Umbilical cord (tissue), 2 donors: Measurements from ENCODE around the gene CCM2. TPM values are rescaled to one million over a fixed set of nuclear protein-coding genes. Genes with fewer than 3 reads are reported as not detected.

ENCODE experiments used
- DNase-seq: peaks from one replicate; pipeline ENCODE4 v3.0.0-alpha.2; 2015; ENCODE audit warnings: low spot score
- total RNA-seq: library from RNA; depleted of rRNA; stranded (reverse); fragments of >200 nt; gene quantifications from one replicate; pipeline ENCODE4 v1.2.3, GENCODE V29; 2014; ENCODE audit warnings: low replicate concordance; ENCODE audit not compliant: insufficient read depth

Gene CCM2
- total RNA-seq, 1 donor from 2014 or later: 21.4 TPM

DNA sequence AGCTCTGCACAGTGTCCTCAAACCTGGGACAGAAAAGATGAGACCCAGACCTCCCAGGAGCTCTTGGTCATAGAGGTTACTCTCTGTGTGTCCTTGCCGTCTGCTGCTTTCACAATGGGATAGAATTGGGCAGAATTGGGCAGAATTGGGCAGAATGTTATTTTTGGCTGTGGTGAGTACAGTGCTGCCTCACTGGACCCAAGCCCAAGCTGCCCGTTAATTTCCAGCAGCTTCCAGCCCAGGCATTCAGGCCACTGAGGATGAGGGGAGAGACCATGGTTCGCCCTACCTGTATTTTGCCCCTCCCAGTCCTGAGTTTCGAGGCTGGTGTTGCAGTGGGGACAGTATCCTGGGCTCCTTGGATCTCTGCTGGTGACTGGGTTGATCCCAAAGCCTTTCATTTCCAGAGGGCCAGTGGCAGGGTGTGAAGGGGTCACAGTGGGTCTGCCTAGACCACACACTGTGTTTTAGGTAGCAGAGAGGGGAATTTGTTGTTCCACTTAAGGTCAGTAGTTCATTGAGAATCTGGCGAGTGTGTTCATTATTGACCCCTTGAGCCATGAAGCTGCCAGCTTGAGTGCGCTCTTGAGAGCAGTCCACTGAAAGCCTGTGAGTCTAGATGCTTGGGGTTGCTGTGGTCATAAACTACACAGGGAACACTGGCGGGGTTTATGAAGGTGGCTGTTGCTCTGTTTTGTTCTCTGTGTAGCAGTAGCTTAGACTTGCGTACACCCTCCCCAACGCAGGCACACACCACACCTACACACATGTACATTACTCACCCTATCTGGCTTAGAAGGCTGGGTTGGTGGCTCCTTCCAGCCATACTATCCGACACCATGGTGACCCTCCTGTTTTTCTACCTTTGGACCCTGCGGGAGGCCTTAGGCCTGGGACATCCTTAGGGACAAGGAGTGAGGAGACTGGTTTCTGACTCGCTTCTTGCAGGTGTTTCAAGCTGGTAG is 65.3 kb downstream of the CCM2 start:
- no peak for DNase-seq

DNA sequence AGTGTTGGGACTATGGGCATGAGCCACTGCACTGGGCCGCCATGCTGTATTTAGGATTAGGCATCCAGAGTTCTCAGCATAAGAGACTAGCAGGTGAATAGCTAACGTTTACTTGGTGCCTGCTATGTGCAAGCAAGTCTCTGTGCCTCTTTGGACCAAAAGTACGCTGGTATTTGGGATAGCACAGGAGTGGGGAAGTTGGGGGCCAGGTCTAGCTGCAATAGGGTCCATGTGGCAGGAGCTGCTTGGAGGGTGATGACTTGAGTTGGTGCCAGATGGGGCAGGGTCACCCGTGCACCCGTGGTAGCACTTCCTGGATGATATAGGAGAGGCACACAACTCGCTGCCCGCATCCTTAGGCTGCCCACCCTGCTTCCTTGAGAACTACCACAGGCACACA is 66.4 kb downstream of the CCM2 start:
- DNase-seq: no peak

- DNase-seq: no peak
These were observed 67.6 kb downstream of the CCM2 start for GRCh38 chr7:45067582-45067981.

- DNase-seq: no peak
These were observed 68.4 kb downstream of the CCM2 start for GRCh38 chr7:45068236-45069023.

- DNase-seq: no peak
These were observed 69.6 kb downstream of the CCM2 start for GRCh38 chr7:45069444-45070253.

GRCh38 chr7:45070254-45070642 is 70.2 kb downstream of the CCM2 start:
- DNase-seq: no peak

DNA sequence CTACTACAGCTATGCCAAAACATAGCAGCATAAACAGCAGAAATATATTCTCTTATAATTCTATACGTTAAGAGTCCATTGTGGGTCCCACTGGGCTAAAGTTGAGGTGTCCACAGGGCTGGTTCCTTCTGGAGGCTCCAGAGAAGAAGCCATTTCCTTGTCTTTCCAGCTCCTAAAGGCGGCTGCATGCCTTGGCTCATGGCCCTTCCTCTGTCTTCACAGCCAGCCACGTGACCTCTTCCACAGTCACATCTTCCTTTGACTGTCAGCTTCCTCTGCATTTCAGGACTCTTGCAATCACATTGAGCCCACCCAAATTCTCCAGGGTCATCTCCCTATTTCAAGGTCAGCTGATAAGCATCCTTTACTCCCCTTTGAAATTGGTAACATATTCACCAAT is 71.5 kb downstream of the CCM2 start:
- DNase-seq: no peak

DNA sequence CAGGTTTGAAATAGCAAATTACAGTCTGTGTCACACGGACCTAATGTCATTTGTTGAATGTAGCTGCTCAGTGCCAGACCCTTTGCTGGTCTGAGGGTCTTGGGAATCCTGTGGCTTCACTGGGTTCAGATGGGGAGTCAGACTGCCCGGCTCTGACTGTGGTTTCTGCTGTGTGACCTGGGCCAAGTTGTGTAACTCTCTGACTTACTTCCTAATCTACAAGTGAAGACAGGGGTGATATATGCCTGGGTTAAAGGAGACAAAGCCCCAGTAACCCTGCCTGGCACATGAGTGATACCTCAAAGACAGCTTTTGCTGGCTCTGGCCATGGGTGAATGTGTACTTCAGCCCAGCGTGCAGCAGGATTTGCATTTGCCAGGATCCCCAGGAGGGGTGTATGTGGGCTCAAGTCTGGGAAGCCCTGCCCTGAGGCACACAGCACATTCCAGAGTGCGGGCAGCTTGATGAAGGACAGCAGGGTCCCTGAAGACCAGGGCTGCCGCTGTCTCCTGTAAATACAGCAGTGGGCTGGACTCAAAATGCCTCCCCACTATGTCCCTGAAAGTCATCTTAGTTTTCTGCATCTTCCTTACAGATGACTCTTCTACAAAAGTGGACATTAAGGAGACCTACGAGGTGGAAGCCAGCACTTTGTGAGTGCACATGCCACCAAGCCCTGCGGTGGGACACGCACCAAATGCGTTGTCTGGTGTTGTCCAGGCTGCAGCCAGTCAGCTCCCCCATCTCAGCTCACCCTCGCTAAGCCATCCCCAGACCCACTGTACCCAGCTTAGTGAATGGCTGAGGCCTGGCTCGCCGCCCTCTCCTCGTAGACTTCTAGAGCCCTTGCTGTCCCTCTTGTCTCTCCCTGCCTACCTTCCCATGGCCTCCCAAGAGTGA is 72.4 kb downstream of the CCM2 start:
- DNase-seq: no peak

DNA sequence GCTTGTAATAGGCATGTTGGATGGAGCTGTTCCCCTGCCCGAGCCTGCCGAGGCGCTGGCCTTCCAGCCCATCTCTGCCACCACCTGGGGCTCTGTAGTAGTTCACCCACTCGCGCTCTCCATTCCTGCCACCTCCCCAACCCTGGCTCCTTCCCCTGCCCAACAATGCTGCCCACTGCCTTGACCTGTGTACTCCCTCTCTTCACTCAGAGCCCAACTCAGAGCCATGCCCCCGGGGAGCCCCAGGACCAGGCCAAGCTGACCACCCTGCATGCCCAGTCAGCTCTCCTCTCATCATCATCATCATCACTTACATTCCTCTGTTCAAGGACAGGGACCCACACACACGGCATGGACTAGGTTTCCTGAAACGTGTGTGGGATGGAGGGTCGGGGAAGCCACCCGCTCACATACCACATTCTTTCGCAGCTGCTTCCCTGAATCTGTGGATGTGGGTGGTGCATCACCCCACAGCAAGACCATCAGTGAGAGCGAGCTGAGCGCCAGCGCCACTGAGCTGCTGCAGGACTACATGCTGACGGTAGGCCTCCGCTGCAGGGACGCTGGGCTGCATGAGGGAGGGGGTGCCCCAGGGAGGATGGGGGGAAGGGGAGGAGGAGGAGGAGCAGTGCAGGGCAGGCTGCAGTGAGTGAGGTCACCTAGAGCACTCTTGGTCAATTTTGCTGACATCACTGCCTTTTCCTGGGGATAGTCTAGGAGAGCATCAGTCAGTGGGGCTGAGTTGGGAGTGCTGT is 73.2 kb downstream of the CCM2 start:
- DNase-seq: no peak

DNA sequence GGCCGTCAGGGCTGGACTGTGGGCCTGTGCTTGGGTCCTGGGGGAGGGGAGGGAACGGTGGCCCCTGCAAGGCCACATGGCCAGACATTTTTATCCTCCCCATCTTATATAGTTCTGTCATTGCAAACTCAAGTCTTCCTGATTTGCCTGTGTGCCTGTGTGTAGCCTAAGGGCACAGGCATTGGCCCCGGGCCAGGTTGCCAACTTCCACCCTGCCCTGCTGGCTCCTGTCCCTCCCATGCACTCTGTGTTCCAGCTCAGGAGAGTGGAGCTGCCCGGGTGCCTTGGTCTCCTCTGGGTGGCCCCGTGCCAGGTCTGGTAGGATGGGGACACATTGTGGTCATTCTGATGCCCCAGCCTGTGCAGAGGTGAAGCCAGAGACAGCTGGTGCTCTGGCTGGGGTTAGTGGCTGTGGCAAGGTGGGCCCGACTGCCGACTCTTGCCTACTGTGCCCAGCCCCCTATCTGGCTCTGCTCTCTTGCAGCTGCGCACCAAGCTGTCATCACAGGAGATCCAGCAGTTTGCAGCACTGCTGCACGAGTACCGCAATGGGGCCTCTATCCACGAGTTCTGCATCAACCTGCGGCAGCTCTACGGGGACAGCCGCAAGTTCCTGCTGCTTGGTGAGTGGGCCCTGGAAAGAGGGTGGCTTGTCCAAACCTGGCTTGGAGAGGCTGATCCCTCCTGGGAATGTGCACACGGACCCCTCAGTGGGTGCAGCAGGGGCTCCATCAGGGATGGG is 74.0 kb downstream of the CCM2 start:
- DNase-seq: no peak

- no peak for DNase-seq
These were observed 74.7 kb downstream of the CCM2 start for GRCh38 chr7:45074528-45075354.

- no peak for DNase-seq
These were observed 75.3 kb downstream of the CCM2 start for GRCh38 chr7:45075355-45075644.

- DNase-seq: no peak
These were observed 76.1 kb downstream of the CCM2 start for GRCh38 chr7:45075871-45076796.

DNA sequence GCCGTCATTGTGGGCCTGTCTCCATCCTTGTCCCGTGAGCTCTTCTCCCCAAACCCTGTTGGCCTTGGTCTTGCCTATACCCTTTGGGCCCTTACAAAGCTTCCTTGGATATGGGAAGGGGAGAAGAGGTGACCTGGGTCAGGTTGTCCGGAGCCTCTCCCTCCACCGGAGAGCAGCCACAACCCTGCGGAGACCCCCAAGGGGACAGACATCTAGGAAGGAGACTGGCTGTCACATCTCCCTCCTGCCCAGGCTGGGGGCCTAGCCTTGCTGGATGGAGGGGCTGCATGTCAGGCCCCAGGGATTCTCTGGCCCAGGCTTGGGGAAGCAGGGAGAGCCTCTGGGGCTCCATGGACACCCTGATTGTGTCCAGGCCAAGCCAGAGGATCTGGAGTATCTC is 76.9 kb downstream of the CCM2 start:
- DNase-seq: no peak

GRCh38 chr7:45077579-45077978 is 77.6 kb downstream of the CCM2 start:
- DNase-seq: no peak

DNA sequence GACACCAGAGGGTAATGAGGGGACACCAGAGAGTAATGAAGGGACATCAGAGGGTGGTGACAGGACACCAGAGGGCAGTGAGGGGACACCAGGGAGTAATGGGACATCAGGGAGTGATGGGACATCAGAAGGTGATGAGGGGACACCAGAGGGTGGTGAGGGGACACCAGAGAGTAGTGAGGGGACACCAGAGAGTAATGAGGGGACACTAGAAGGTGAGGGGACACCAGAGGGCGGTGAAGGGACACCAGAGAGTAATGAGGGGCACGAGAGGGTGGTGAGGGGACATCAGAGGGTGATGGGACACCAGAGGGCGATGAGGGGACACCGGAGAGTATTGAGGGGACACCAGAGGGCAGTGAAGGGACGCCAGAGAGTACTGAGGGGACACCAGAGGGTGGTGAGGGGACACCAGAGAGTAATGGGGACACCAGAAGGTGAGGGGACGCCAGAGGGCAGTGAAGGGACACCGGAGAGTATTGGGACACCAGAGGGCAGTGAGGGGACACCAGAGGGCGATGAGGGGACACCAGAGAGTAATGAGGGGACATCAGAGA is 78.2 kb downstream of the CCM2 start:
- no peak for DNase-seq

- DNase-seq: no peak
These were observed 80.4 kb downstream of the CCM2 start for GRCh38 chr7:45080265-45080957.
